Measurements from ENCODE around the gene PACRGL. TPM values are rescaled to one million over a fixed set of nuclear protein-coding genes. Genes with fewer than 3 reads are reported as not detected.

Gene PACRGL
- total RNA-seq, 1 donor from 2014 or later: 23.0 TPM

DNA sequence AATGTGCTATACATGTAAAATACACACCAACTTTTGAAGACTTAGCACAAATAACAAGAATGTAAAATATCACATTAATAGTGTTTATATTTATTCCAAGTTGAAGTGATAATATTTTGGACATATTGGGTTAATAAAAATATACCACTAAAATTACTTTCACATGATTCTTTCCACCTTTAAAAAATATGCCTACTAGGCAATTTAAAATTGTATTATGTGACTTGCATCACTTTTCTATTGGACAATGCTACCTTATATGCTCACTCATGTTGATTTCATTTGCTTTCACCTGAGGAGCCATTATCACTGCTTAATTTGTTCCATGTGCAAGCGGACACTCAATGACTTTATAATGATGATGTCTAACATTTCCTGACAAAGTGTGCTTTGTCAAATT is 3.4 kb upstream of the PACRGL start:
- Histone ChIP-seq H3K27me3 (ENCODE audit: control insufficient read depth, insufficient read depth, low read length) (no peaks in the 10 kb centered on the region), H3K4me3 (ENCODE audit: low read depth, low read length) (no peak overlapping the region), H3K36me3 (ENCODE audit: control insufficient read depth, insufficient read depth, low read length) (no peaks in the 10 kb centered on the region)
- DNase-seq (ENCODE audit: low read depth): no peak
- TF ChIP-seq, protein P1, sequence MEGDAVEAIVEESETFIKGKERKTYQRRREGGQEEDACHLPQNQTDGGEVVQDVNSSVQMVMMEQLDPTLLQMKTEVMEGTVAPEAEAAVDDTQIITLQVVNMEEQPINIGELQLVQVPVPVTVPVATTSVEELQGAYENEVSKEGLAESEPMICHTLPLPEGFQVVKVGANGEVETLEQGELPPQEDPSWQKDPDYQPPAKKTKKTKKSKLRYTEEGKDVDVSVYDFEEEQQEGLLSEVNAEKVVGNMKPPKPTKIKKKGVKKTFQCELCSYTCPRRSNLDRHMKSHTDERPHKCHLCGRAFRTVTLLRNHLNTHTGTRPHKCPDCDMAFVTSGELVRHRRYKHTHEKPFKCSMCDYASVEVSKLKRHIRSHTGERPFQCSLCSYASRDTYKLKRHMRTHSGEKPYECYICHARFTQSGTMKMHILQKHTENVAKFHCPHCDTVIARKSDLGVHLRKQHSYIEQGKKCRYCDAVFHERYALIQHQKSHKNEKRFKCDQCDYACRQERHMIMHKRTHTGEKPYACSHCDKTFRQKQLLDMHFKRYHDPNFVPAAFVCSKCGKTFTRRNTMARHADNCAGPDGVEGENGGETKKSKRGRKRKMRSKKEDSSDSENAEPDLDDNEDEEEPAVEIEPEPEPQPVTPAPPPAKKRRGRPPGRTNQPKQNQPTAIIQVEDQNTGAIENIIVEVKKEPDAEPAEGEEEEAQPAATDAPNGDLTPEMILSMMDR (IDR thresholded peaks at IDR 0.05; ENCODE audit: insufficient read depth, low read length, poor library complexity, severe bottlenecking): no peak

DNA sequence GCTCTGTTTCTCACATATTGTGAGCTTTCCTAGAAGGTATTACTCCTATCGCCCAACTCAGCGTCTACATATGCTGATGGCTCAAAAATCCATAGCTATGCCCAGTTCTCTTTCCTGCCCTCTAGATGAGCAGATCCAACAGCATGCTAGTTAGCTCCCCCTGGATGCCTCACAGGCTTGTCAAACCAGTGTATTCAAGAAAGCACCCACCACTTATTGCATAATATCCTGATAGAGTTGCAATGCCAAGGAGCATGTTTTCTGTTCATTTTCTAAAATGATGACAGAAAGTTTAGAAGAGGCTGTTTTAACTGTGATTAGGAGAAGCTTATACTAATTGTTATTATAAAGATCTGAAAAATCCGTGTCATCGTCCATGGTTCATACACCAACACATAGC is 1.9 kb upstream of the PACRGL start:
- TF ChIP-seq, protein P1 (IDR thresholded peaks at IDR 0.05; ENCODE audit: insufficient read depth, low read length, poor library complexity, severe bottlenecking): no peak
- Histone ChIP-seq H3K4me3 (ENCODE audit: low read depth, low read length) (no peak overlapping the region), H3K27me3 (ENCODE audit: control insufficient read depth, insufficient read depth, low read length) (no peaks in the 10 kb centered on the region), H3K36me3 (ENCODE audit: control insufficient read depth, insufficient read depth, low read length) (no peaks in the 10 kb centered on the region)
- no peak for DNase-seq (ENCODE audit: low read depth)

DNA sequence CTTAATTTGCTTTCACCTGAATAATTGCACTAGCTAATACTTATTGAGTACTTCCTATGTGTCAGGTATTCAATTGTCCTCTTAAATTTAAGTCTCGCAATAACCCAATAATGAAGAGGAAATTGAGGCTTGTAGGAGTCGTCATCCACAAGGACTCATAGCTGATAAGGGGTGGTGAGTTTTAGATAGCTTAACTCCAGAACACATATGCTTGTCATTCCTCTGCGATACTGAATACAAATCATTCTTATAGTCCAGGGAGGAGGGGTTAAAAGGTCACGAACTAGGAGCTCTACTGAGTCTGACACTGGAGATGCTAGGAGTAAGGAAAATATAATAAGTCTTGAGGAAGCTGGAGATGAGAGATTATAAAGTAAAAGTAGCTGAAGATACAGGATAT is 1.4 kb upstream of the PACRGL start:
- no peaks in the 10 kb centered on the region for H3K27me3 ChIP-seq (ENCODE audit: control insufficient read depth, insufficient read depth, low read length)
- no peak for DNase-seq (ENCODE audit: low read depth)
- H3K4me3 ChIP-seq (ENCODE audit: low read depth, low read length): no peak overlapping the region
- TF ChIP-seq, protein P1 (IDR thresholded peaks at IDR 0.05; ENCODE audit: insufficient read depth, low read length, poor library complexity, severe bottlenecking): no peak
- no peaks in the 10 kb centered on the region for H3K36me3 ChIP-seq (ENCODE audit: control insufficient read depth, insufficient read depth, low read length)

DNA sequence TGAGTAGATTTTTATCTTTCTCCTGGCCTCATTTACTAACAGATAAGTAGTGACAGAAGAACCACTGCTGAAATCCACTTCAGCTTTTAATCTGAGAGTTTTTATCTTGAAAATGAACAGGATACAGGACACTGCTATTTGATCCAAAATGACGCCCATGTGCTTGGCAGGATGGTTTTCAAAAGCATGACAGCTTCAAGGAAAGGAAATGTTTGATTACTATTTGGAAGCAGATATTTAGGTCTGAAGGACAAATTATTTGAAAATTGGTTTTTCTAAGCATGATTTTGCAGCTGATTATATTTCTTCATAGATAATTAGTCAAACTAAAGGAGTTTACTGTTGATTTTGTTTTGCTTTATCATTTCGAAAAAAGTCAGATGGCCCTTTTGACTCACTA is 11.1 kb downstream of the PACRGL start:
- no peaks in the 10 kb centered on the region for H3K36me3 ChIP-seq (ENCODE audit: control insufficient read depth, insufficient read depth, low read length)

DNA sequence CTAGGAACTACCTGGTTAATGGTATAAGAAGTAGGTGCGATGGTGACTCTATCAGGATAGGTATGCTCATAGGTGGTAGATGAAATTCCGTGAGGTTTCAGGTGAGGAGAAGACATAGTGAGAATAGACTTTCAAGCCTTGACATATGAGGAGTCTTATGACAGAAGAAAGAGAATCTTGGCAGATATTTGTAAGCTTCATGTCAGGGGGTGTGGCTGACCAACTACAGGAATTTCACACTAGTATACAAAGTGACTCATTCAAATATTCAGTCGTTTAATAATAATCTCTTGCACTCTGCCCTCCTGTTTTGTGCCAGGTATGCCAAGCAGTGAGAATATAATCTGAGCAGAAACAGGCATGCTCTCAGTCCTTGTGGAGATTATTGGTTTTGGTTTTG is 22.8 kb downstream of the PACRGL start:
- DNase-seq (ENCODE audit: low read depth): no peak
- no peaks in the 10 kb centered on the region for H3K36me3 ChIP-seq (ENCODE audit: control insufficient read depth, insufficient read depth, low read length)
- no peak overlapping the region for H3K4me3 ChIP-seq (ENCODE audit: low read depth, low read length)
- no peaks in the 10 kb centered on the region for H3K27me3 ChIP-seq (ENCODE audit: control insufficient read depth, insufficient read depth, low read length)
- TF ChIP-seq, protein P1 (IDR thresholded peaks at IDR 0.05; ENCODE audit: insufficient read depth, low read length, poor library complexity, severe bottlenecking): no peak

More for the DNA sequence above, 11.1 kb downstream of the PACRGL start:
- no peak for DNase-seq (ENCODE audit: low read depth)
- Histone ChIP-seq H3K27me3 (ENCODE audit: control insufficient read depth, insufficient read depth, low read length) (no peaks in the 10 kb centered on the region), H3K4me3 (ENCODE audit: low read depth, low read length) (no peak overlapping the region)
- TF ChIP-seq, protein P1 (IDR thresholded peaks at IDR 0.05; ENCODE audit: insufficient read depth, low read length, poor library complexity, severe bottlenecking): no peak

DNA sequence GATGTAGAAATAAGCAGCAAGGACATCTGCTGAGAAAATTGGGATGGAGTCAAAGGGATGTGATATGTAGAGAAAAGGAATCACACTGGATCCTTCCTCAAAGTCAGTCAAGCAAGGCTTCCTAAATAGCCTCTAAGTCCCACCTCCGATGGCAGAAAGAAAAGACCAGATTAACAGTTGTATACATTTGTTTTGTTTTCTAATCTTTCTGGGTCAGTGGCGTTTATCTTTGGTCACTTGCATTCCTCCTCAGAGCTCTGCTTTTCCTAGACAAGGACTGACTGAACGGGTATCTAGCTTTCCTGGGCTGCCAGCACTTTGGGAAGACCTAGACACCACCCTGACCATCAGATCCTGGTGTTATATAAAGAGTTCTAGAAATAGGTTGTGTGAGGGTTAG is 23.2 kb downstream of the PACRGL start:
- H3K36me3 ChIP-seq (ENCODE audit: control insufficient read depth, insufficient read depth, low read length): no peaks in the 10 kb centered on the region
- TF ChIP-seq, protein P1 (IDR thresholded peaks at IDR 0.05; ENCODE audit: insufficient read depth, low read length, poor library complexity, severe bottlenecking): no peak
- no peak overlapping the region for H3K4me3 ChIP-seq (ENCODE audit: low read depth, low read length)
- H3K27me3 ChIP-seq (ENCODE audit: control insufficient read depth, insufficient read depth, low read length): no peaks in the 10 kb centered on the region
- DNase-seq (ENCODE audit: low read depth): no peak
